ENCODE results near the gene PLCB3.

The PLCB3 gene

DNA sequence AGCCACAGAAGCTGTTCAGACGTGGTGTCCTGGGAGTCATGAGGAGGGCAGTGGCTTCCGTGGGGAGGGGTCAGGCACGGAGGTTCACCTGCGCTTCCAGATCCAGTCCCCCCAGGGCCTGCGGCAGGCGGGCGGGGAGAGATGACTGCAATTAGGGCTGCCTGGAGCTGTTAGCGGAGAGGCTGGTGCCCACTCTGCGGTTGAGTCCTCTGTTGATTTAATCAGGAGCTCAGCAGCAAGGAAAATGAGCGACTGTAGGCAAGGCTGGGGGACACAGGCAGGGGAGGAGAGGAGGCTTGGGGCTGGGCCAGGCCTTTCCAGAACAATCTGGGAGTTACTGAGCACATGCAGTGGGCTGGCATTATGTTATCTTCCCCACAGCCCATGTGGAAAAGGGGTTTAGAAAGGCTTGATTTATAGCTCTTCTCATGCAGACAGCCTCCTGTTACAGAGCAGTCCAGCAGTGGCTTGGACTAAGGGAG is 13.1 kb downstream of the PLCB3 start:
- H3K36me3 ChIP-seq (replicated peaks; ENCODE audit: low read depth, low read length), result peaks cover 44% of the 10 kb centered on the region
- H3K79me2 ChIP-seq (ENCODE audit: low read length), result peaks cover 4% of the 10 kb centered on the region; the same call in 1 of the 2 replicates
- TF ChIP-seq, protein P1, sequence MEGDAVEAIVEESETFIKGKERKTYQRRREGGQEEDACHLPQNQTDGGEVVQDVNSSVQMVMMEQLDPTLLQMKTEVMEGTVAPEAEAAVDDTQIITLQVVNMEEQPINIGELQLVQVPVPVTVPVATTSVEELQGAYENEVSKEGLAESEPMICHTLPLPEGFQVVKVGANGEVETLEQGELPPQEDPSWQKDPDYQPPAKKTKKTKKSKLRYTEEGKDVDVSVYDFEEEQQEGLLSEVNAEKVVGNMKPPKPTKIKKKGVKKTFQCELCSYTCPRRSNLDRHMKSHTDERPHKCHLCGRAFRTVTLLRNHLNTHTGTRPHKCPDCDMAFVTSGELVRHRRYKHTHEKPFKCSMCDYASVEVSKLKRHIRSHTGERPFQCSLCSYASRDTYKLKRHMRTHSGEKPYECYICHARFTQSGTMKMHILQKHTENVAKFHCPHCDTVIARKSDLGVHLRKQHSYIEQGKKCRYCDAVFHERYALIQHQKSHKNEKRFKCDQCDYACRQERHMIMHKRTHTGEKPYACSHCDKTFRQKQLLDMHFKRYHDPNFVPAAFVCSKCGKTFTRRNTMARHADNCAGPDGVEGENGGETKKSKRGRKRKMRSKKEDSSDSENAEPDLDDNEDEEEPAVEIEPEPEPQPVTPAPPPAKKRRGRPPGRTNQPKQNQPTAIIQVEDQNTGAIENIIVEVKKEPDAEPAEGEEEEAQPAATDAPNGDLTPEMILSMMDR (IDR thresholded peaks at IDR 0.05; ENCODE audit: low read depth, low read length), result no peak
- TF ChIP-seq EZH2phosphoT487 (IDR thresholded peaks at IDR 0.05; ENCODE audit: low read depth), result no peak
- H2AFZ ChIP-seq (ENCODE audit: low read depth, low read length), result no peak overlapping the region
- H3K4me1 ChIP-seq (ENCODE audit: low read length), result peaks cover 22% of the 10 kb centered on the region
- H3K4me3 ChIP-seq (ENCODE audit: low read length), result no peak overlapping the region
- H3K27ac ChIP-seq (ENCODE audit: low read length), result no peak overlapping the region
- H3K9me3 ChIP-seq (ENCODE audit: insufficient read depth, low read length), result no peaks in the 10 kb centered on the region
- no peak overlapping the region for H3K4me2 ChIP-seq (ENCODE audit: low read length)
- no peak overlapping the region for H3K9ac ChIP-seq (ENCODE audit: low read length)
- no peaks in the 10 kb centered on the region for H4K20me1 ChIP-seq (ENCODE audit: insufficient read depth, low read length)
- no peaks in the 10 kb centered on the region for H3K27me3 ChIP-seq (ENCODE audit: low read depth, low read length)

DNA sequence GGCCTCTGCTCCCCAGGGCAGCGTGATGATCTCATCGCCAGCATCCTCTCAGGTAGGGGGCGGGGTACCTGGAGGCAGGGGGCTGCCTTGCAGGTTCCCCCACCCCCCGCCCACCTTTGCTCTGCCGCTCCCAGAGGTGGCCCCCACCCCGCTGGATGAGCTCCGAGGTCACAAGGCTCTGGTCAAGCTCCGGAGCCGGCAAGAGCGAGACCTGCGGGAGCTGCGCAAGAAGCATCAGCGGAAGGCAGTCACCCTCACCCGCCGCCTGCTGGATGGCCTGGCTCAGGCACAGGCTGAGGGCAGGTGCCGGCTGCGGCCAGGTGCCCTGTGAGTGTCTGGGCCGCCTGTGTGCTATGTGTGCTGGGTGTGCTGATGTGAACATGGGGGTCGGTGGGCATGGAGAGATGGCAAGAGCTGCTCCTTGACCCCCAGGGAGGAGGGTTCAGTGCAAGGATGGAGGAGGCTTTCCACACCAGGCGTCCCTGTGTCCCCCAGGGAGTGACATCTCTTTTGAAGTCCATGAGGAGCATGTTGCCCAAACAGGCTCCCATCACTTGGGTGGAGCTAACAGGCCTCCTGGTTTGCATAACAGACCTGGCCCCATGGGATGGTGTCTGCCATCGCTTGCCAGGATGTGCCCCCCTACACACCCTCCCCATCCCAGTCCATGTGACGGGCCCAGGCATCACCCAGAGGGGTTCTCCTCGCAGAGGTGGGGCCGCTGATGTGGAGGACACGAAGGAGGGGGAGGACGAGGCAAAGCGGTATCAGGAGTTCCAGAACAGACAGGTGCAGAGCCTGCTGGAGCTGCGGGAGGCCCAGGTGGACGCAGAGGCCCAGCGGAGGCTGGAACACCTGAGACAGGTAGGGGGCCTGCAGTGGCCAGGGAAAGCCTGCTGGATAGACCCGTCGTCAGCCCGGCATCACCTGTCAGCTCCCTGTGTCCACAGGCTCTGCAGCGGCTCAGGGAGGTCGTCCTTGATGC is 14.1 kb downstream of the PLCB3 start:
- Histone ChIP-seq H3K79me2 (ENCODE audit: low read length) (peaks cover 4% of the 10 kb centered on the region; the same call in 1 of the 2 replicates), H3K4me3 (ENCODE audit: low read length) (no peak overlapping the region), H3K36me3 (replicated peaks; ENCODE audit: low read depth, low read length) (peaks cover 34% of the 10 kb centered on the region), H3K27me3 (ENCODE audit: low read depth, low read length) (no peaks in the 10 kb centered on the region), H2AFZ (ENCODE audit: low read depth, low read length) (no peak overlapping the region), H3K4me1 (ENCODE audit: low read length) (peaks cover 11% of the 10 kb centered on the region), H3K9ac (ENCODE audit: low read length) (no peak overlapping the region), H3K9me3 (ENCODE audit: insufficient read depth, low read length) (no peaks in the 10 kb centered on the region), H3K27ac (ENCODE audit: low read length) (no peak overlapping the region), H3K4me2 (ENCODE audit: low read length) (no peak overlapping the region), H4K20me1 (ENCODE audit: insufficient read depth, low read length) (no peaks in the 10 kb centered on the region)
- TF ChIP-seq, protein P1 (IDR thresholded peaks at IDR 0.05; ENCODE audit: low read depth, low read length), result no peak
- no peak for TF ChIP-seq EZH2phosphoT487 (IDR thresholded peaks at IDR 0.05; ENCODE audit: low read depth)

DNA sequence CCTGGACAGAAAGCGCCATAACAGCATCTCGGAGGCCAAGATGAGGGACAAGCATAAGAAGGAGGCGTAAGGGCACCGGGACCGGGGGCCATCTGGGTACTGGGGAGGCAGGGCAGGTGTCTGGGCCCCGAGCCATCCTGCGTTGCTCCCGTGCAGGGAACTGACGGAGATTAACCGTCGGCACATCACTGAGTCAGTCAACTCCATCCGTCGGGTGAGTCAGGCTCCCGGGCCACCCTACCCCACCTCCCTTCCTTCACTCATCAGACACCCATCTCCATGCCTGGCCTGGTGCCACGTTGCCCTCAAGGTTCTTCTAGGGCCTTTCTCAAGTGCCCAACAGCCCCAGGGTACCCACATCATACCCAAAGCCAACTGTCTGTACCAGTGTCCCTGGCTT is 15.0 kb downstream of the PLCB3 start:
- Histone ChIP-seq H3K79me2 (ENCODE audit: low read length) (peaks cover 4% of the 10 kb centered on the region; the same call in 1 of the 2 replicates), H3K4me3 (ENCODE audit: low read length) (no peak overlapping the region), H3K4me1 (ENCODE audit: low read length) (peaks cover 10% of the 10 kb centered on the region), H3K9ac (ENCODE audit: low read length) (no peak overlapping the region), H3K27ac (ENCODE audit: low read length) (no peak overlapping the region), H3K27me3 (ENCODE audit: low read depth, low read length) (no peaks in the 10 kb centered on the region), H3K9me3 (ENCODE audit: insufficient read depth, low read length) (no peaks in the 10 kb centered on the region), H3K36me3 (replicated peaks; ENCODE audit: low read depth, low read length) (peaks cover 27% of the 10 kb centered on the region), H3K4me2 (ENCODE audit: low read length) (no peak overlapping the region), H2AFZ (ENCODE audit: low read depth, low read length) (no peak overlapping the region), H4K20me1 (ENCODE audit: insufficient read depth, low read length) (no peaks in the 10 kb centered on the region)
- TF ChIP-seq, protein P1 (IDR thresholded peaks at IDR 0.05; ENCODE audit: low read depth, low read length), result no peak
- TF ChIP-seq EZH2phosphoT487 (IDR thresholded peaks at IDR 0.05; ENCODE audit: low read depth), result no peak

DNA sequence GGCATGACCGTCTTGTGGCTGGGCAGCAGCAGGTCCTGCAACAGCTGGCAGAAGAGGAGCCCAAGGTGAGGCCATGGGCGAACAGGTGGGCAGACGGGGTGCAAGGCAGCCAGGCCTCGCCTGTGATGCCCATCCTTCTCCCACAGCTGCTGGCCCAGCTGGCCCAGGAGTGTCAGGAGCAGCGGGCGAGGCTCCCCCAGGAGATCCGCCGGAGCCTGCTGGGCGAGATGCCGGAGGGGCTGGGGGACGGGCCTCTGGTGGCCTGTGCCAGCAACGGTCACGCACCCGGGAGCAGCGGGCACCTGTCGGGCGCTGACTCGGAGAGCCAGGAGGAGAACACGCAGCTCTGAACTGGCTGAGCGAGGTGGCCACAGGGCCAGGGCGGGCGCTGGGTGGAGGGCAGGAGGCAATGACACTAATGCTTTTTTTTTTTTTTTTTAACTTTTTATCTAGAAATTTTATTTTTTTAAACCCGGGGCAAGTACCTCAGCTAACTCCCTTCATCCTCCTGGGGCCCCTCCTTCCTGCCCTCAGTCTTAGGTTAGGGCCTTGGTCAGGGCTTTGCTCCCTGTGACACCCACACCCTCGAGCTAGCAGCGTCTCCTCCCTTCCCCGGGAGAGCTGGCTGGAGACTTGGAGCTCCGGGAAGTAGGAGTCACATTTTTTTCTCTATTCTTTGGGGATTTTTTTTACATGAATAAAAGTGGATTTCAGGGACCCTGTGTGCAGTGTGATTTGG is 16.0 kb downstream of the PLCB3 start:
- H3K4me2 ChIP-seq (ENCODE audit: low read length), result no peak overlapping the region
- no peaks in the 10 kb centered on the region for H3K9me3 ChIP-seq (ENCODE audit: insufficient read depth, low read length)
- H4K20me1 ChIP-seq (ENCODE audit: insufficient read depth, low read length), result no peaks in the 10 kb centered on the region
- H3K4me3 ChIP-seq (ENCODE audit: low read length), result no peak overlapping the region
- peaks cover 14% of the 10 kb centered on the region for H3K79me2 ChIP-seq (ENCODE audit: low read length)
- no peaks in the 10 kb centered on the region for H3K27me3 ChIP-seq (ENCODE audit: low read depth, low read length)
- peaks cover 18% of the 10 kb centered on the region for H3K4me1 ChIP-seq (ENCODE audit: low read length)
- peaks cover 19% of the 10 kb centered on the region for H3K36me3 ChIP-seq (replicated peaks; ENCODE audit: low read depth, low read length)
- H3K27ac ChIP-seq (ENCODE audit: low read length), result no peak overlapping the region
- H3K9ac ChIP-seq (ENCODE audit: low read length), result no peak overlapping the region
- no peak overlapping the region for H2AFZ ChIP-seq (ENCODE audit: low read depth, low read length)
- TF ChIP-seq, protein P1 (IDR thresholded peaks at IDR 0.05; ENCODE audit: low read depth, low read length), result no peak
- no peak for TF ChIP-seq EZH2phosphoT487 (IDR thresholded peaks at IDR 0.05; ENCODE audit: low read depth)

Measured in OCI-LY3 (cell line).